ENCODE data around the gene FILIP1L.

DNA sequence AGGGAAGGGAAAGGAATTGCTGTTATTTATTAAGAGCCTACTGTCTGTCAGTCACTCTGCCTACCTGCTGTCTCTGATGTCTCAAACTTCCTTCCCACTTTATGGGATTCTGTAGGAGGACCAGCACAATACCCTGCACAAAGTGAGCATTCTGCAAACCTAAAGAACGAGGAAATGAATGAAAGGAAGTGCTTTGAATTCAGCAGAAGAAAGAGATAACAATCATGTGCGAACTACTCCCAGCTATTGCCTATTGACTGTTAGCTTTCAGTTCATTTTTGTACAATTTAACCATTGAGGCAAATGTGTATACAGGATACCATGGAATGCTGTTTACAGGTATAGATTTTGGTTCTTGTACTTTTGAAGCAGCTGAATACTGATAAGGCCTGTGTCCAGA lies 229.8 kb downstream of the FILIP1L start:
- TF ChIP-seq, protein P1, sequence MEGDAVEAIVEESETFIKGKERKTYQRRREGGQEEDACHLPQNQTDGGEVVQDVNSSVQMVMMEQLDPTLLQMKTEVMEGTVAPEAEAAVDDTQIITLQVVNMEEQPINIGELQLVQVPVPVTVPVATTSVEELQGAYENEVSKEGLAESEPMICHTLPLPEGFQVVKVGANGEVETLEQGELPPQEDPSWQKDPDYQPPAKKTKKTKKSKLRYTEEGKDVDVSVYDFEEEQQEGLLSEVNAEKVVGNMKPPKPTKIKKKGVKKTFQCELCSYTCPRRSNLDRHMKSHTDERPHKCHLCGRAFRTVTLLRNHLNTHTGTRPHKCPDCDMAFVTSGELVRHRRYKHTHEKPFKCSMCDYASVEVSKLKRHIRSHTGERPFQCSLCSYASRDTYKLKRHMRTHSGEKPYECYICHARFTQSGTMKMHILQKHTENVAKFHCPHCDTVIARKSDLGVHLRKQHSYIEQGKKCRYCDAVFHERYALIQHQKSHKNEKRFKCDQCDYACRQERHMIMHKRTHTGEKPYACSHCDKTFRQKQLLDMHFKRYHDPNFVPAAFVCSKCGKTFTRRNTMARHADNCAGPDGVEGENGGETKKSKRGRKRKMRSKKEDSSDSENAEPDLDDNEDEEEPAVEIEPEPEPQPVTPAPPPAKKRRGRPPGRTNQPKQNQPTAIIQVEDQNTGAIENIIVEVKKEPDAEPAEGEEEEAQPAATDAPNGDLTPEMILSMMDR (optimal IDR thresholded peaks at IDR 0.05 in 1 of 3, IDR thresholded peaks at IDR 0.05 in 1 of 3, conservative IDR thresholded peaks at IDR 0.05 in 1 of 3; ENCODE audit: extremely low read depth in 1 of 3, insufficient read depth in 2 of 3, low read length in 3 of 3): no peak
- no peak for TF ChIP-seq EZH2 (IDR thresholded peaks at IDR 0.05; ENCODE audit: low read length)

All from keratinocyte (primary cell).